ENCODE results near the gene SIK2.

The SIK2 gene

GRCh38 chr11:111660822-111661221 is 58.6 kb downstream of the SIK2 start:
- DNase-seq = no peak

- peak; percentile 3 to 43 (median 20) for DNase-seq
These were observed 61.6 kb downstream of the SIK2 start for GRCh38 chr11:111663820-111664219.

GRCh38 chr11:111665777-111666176 is 63.5 kb downstream of the SIK2 start:
- DNase-seq = peak; percentile 8 to 35 (median 14)

GRCh38 chr11:111668980-111669379 is 66.7 kb downstream of the SIK2 start:
- no peak for DNase-seq

- no peak for DNase-seq
These were observed 69.1 kb downstream of the SIK2 start for GRCh38 chr11:111671383-111671782.

GRCh38 chr11:111672949-111673348 is 70.7 kb downstream of the SIK2 start:
- no peak for DNase-seq

- DNase-seq = no peak
These were observed 72.7 kb downstream of the SIK2 start for GRCh38 chr11:111674941-111675340.

GRCh38 chr11:111675891-111676290 is 73.6 kb downstream of the SIK2 start:
- no peak for DNase-seq

- DNase-seq = no peak
These were observed 74.8 kb downstream of the SIK2 start for GRCh38 chr11:111676878-111677585.

- no peak for DNase-seq
These were observed 78.4 kb downstream of the SIK2 start for GRCh38 chr11:111680486-111681175.

GRCh38 chr11:111683806-111684205 is 81.6 kb downstream of the SIK2 start:
- DNase-seq = no peak

- no peak for DNase-seq
These were observed 82.0 kb downstream of the SIK2 start for GRCh38 chr11:111684251-111684650.

- DNase-seq = no peak
These were observed 85.8 kb downstream of the SIK2 start for GRCh38 chr11:111688013-111688412.

- DNase-seq = no peak
These were observed 88.9 kb downstream of the SIK2 start for GRCh38 chr11:111691176-111691575.

GRCh38 chr11:111691741-111692140 is 89.5 kb downstream of the SIK2 start:
- no peak for DNase-seq

- DNase-seq = no peak
These were observed 91.1 kb downstream of the SIK2 start for GRCh38 chr11:111693224-111693937.

- peak in 3 of 4 experiments; percentile 10 to 54 (median 19) for DNase-seq
These were observed 92.6 kb downstream of the SIK2 start for GRCh38 chr11:111694851-111695250.

- DNase-seq = no peak
These were observed 94.3 kb downstream of the SIK2 start for GRCh38 chr11:111696556-111696955.

- no peak for DNase-seq
These were observed 95.7 kb downstream of the SIK2 start for GRCh38 chr11:111697933-111698371.

- DNase-seq = no peak
These were observed 96.8 kb downstream of the SIK2 start for GRCh38 chr11:111698852-111699559.

GRCh38 chr11:111699579-111700156 is 97.4 kb downstream of the SIK2 start:
- DNase-seq = no peak

- no peak for DNase-seq
These were observed 97.9 kb downstream of the SIK2 start for GRCh38 chr11:111700162-111700561.

GRCh38 chr11:111702623-111703022 is 100.4 kb downstream of the SIK2 start:
- DNase-seq = no peak

Data from suppressor macrophage (primary cell).